Suprapubic skin (tissue), 4 donors: Measurements from ENCODE around the gene TKT. TPM values are rescaled to one million over a fixed set of nuclear protein-coding genes. Genes with fewer than 3 reads are reported as not detected.

Source experiments
- DNase-seq, 2 donors: peaks; one replicate each; pipeline ENCODE4 v3.0.0-alpha.2; 2019; ENCODE audit warnings: low spot score in 2 of 2
- H3K27ac ChIP-seq: fragments of 200-600 bp; sonication (generic); one replicate; pipeline ENCODE4 v1.5.1; 2019
- H3K27me3 ChIP-seq: fragments of 200-600 bp; sonication (generic); one replicate; pipeline ENCODE4 v1.5.1; 2019
- H3K36me3 ChIP-seq: fragments of 200-600 bp; sonication (generic); one replicate; pipeline ENCODE4 v1.5.1; 2019
- H3K4me1 ChIP-seq: fragments of 200-600 bp; sonication (generic); one replicate; pipeline ENCODE4 v1.5.1; 2019
- H3K4me3 ChIP-seq: fragments of 200-600 bp; sonication (generic); one replicate; pipeline ENCODE4 v1.5.1; 2019; ENCODE audit warnings: mild to moderate bottlenecking
- H3K9me3 ChIP-seq: fragments of 200-600 bp; sonication (generic); one replicate; pipeline ENCODE4 v1.5.1; 2019
- EP300 ChIP-seq: sonication (generic); formaldehyde crosslinking; IDR thresholded peaks from one replicate; pipeline ENCODE4 v1.6.1; 2017; ENCODE audit warnings: antibody characterized with exemption
- POLR2A ChIP-seq, 2 donors: fragments of 450-650 bp; IDR thresholded peaks; one replicate each; pipeline ENCODE4 v1.6.1; 2017; ENCODE audit warnings: antibody characterized with exemption in 2 of 2, mild to moderate bottlenecking in 2 of 2, moderate library complexity in 2 of 2
- POLR2AphosphoS5 ChIP-seq, 3 donors: sonication (generic); formaldehyde crosslinking; IDR thresholded peaks; one replicate each; pipeline ENCODE4 v1.6.1; 2017; ENCODE audit warnings: antibody characterized with exemption in 3 of 3
- WGBS: methylation state at CpG from one replicate; pipeline ENCODE4 v1.1.5; 2018; 5-methylcytosine and 5-hydroxymethylcytosine counted together
- total RNA-seq, 4 donors: library from RNA; depleted of rRNA; stranded (reverse); fragments of >200 nt; gene quantifications; one replicate each; pipeline ENCODE4 v1.1.0, GENCODE V29; 2016
- TF ChIP-seq, protein P1 (sequence below), 2 donors: fragments of 200-600 bp in 1 of 2; fragments of 450-650 bp in 1 of 2; sonication (generic) in 1 of 2; IDR thresholded peaks; one replicate each; pipeline ENCODE4 v1.5.1; 2016 to 2019; ENCODE audit warnings: antibody characterized with exemption in 2 of 2, mild to moderate bottlenecking in 1 of 2, moderate library complexity in 1 of 2

TKT gene
- total RNA-seq, 4 donors from 2014 or later = 107 to 194 (median 155) TPM

DNA sequence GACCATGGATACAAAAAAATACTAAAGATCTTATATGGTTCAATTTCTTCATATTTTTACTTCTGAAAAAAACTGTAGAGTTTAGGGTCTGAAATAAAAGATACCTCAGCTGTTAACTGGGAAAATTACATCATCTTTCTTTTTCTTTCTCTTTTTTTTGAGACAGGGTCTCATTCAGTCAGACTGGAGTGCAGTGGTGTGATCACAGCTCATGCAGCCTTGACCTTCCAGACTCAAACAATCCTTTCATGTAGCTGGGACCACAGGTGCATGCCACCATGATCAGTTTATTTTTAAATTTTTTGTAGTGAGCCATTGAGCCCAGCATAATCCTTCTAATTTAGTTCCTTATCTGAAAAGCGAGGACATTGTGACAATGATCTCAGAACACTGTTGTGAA lies 39.6 kb upstream of the TKT start:
- Histone ChIP-seq H3K36me3 (peaks cover 46% of the 10 kb centered on the region), H3K4me3 (no peak overlapping the region), H3K27me3 (no peaks in the 10 kb centered on the region), H3K4me1 (no peaks in the 10 kb centered on the region), H3K9me3 (no peaks in the 10 kb centered on the region), H3K27ac (no peak overlapping the region)
- DNase-seq = no peak
- TF ChIP-seq POLR2A (IDR thresholded peaks at IDR 0.05) = no peak
- TF ChIP-seq EP300 = no peak
- no peak for TF ChIP-seq POLR2AphosphoS5 (IDR thresholded peaks at IDR 0.05)
- TF ChIP-seq, protein P1, sequence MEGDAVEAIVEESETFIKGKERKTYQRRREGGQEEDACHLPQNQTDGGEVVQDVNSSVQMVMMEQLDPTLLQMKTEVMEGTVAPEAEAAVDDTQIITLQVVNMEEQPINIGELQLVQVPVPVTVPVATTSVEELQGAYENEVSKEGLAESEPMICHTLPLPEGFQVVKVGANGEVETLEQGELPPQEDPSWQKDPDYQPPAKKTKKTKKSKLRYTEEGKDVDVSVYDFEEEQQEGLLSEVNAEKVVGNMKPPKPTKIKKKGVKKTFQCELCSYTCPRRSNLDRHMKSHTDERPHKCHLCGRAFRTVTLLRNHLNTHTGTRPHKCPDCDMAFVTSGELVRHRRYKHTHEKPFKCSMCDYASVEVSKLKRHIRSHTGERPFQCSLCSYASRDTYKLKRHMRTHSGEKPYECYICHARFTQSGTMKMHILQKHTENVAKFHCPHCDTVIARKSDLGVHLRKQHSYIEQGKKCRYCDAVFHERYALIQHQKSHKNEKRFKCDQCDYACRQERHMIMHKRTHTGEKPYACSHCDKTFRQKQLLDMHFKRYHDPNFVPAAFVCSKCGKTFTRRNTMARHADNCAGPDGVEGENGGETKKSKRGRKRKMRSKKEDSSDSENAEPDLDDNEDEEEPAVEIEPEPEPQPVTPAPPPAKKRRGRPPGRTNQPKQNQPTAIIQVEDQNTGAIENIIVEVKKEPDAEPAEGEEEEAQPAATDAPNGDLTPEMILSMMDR (IDR thresholded peaks at IDR 0.05) = no peak
- 90% methylated on average over 1 of the region's 1 CpG for WGBS

DNA sequence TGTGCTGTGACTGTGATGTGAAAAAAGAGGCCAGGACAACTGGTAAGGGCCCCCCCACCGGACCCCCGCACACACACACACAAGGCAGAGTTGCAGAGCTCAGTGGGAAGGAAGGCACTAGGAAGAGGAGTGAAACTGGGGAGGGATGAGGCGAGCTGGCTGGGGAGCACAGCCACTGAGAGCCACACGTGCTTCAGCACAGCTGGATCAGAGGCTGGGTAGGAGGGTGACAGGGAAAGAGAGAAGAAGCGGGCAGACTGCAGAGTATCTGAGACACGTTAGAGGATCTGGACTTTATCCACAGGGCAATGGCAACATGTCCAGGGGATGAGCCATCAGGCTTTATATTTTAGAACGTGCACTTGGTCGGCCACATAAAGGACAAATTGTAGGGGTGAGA lies 38.0 kb upstream of the TKT start:
- TF ChIP-seq POLR2AphosphoS5 (IDR thresholded peaks at IDR 0.05) = no peak
- TF ChIP-seq EP300 = no peak
- TF ChIP-seq, protein P1 (IDR thresholded peaks at IDR 0.05) = no peak
- no peak for TF ChIP-seq POLR2A (IDR thresholded peaks at IDR 0.05)
- peaks cover 50% of the 10 kb centered on the region for H3K36me3 ChIP-seq
- no peaks in the 10 kb centered on the region for H3K27me3 ChIP-seq
- H3K9me3 ChIP-seq = no peaks in the 10 kb centered on the region
- WGBS = 88% methylated on average over 8 of the region's 8 CpGs
- no peak overlapping the region for H3K4me3 ChIP-seq
- no peak for DNase-seq
- no peak overlapping the region for H3K27ac ChIP-seq
- H3K4me1 ChIP-seq = no peaks in the 10 kb centered on the region

DNA sequence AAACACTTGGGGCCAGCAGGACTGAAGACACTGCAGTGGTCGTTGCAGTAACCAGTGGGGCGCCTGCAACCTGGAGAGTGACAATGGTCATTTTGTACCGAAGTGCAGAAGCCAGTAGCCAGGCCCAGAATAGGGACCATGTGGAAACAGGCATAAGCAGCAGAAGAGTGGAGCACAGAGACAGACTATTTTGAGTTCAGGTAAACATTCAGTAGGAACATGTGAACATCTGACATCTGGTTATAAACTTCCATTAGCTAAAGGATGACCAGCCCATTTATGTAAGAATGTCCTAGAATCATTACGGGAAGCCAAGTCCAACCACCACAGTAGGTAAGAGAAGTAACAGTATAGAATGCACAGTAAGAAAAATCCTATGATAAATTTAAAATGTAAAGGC lies 32.4 kb upstream of the TKT start:
- H3K4me1 ChIP-seq = no peaks in the 10 kb centered on the region
- TF ChIP-seq, protein P1 (IDR thresholded peaks at IDR 0.05) = no peak
- TF ChIP-seq POLR2AphosphoS5 (IDR thresholded peaks at IDR 0.05) = no peak
- TF ChIP-seq EP300 = no peak
- no peaks in the 10 kb centered on the region for H3K27me3 ChIP-seq
- H3K27ac ChIP-seq = no peak overlapping the region
- no peak overlapping the region for H3K4me3 ChIP-seq
- no peaks in the 10 kb centered on the region for H3K9me3 ChIP-seq
- DNase-seq = no peak
- WGBS = 83% methylated on average over 4 of the region's 4 CpGs
- H3K36me3 ChIP-seq = peaks cover 80% of the 10 kb centered on the region

DNA sequence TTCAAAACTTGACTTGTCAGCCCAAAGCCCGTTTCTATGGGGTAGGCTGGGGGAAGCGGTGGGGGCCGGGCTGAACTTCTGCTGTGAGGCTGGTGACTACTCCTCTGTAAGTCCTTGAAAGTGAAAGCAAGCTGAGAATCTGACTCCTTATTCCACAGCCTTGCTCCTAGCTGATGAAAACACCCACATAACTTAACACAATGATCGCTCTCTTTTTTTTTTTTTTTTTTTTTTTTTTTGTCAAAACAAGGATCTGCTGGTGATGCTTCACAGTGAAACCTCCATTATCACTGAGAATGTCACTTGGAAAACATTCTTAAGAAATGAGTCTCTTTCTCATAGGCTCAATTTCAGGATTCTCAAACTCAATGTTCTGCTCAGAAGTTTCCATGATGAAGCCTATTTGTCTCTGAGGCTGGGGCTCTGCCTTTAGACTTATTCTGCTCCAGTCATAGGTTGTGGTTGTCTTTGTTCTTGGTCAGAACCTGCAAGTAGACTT lies 31.4 kb upstream of the TKT start:
- TF ChIP-seq POLR2AphosphoS5 (IDR thresholded peaks at IDR 0.05) (no peak), POLR2A (IDR thresholded peaks at IDR 0.05) (no peak)
- TF ChIP-seq, protein P1 (IDR thresholded peaks at IDR 0.05) = no peak
- Histone ChIP-seq H3K9me3 (no peaks in the 10 kb centered on the region), H3K27ac (no peak overlapping the region), H3K36me3 (peaks cover 72% of the 10 kb centered on the region), H3K4me1 (no peaks in the 10 kb centered on the region), H3K4me3 (no peak overlapping the region), H3K27me3 (no peaks in the 10 kb centered on the region)
- 64% methylated on average over 4 of the region's 4 CpGs for WGBS
- DNase-seq = no peak

DNA sequence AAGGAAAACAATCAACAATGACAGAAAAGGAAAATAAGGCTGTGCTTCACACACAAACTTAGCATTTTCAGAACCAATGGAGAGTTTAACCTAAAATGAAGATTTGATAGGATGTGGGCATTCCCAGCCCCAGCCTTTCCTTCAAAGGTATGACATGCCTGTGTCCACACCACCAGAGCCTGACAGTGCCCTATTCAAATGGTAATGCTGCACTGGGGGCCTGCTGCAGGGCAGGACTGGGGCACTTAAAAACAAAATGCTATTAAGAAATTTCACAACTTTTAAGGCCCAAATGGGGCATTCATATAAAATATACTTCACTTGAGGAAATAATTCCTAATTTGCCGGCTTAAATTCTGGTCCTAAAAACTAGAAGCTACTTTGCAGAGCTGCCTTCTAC lies 30.9 kb upstream of the TKT start:
- no peak overlapping the region for H3K27ac ChIP-seq
- 78% methylated on average over 1 of the region's 1 CpG for WGBS
- DNase-seq = no peak
- no peaks in the 10 kb centered on the region for H3K4me1 ChIP-seq
- peaks cover 67% of the 10 kb centered on the region for H3K36me3 ChIP-seq
- H3K9me3 ChIP-seq = no peaks in the 10 kb centered on the region
- H3K4me3 ChIP-seq = no peak overlapping the region
- TF ChIP-seq EP300 (no peak), POLR2A (IDR thresholded peaks at IDR 0.05) (no peak), POLR2AphosphoS5 (IDR thresholded peaks at IDR 0.05) (no peak)
- TF ChIP-seq, protein P1 (IDR thresholded peaks at IDR 0.05) = no peak
- no peaks in the 10 kb centered on the region for H3K27me3 ChIP-seq
